ENCODE data around the gene UROC1. TPM values are rescaled to one million over a fixed set of nuclear protein-coding genes. Genes with fewer than 3 reads are reported as not detected.

The UROC1 gene
- total RNA-seq, 2 donors from 2014 or later = not detected

DNA sequence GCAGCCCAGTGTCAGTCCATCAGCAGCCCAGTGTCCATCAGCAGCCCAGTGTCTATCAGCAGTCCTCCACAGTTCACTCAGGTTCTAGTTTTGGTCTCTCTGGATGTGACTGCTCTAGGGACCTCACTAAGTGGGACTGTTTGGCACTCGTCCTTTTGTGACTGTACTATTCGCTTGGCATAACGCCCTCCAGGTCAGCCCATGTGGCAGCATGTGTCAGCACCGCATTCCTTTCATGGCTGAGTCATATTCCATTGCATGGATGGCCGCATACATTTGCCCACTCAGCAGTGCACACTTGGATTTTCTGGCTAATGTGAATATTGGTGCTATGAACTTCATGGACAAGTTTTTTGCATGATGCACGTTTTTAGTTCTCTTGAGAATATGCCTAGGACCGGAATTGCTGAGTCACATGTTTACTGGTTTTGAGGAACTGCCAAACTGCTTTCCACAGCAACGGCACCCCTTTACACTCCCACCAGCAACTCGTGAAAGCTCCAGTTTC, 22.8 kb upstream of the UROC1 start:
- H3K27ac ChIP-seq = no peak overlapping the region
- no peak overlapping the region for H3K4me3 ChIP-seq
- WGBS, 2 donors = 35 to 36% methylated on average over 9 of the region's 9 CpGs
- ATAC-seq = no peak
- intact Hi-C loops (cut with DNase I) = no loop called here
- no peaks in the 10 kb centered on the region for H3K27me3 ChIP-seq
- no peaks in the 10 kb centered on the region for H3K4me1 ChIP-seq
- H3K9me3 ChIP-seq = no peaks in the 10 kb centered on the region
- TF ChIP-seq POLR2A (IDR thresholded peaks at IDR 0.05) = no peak
- TF ChIP-seq, protein P1, sequence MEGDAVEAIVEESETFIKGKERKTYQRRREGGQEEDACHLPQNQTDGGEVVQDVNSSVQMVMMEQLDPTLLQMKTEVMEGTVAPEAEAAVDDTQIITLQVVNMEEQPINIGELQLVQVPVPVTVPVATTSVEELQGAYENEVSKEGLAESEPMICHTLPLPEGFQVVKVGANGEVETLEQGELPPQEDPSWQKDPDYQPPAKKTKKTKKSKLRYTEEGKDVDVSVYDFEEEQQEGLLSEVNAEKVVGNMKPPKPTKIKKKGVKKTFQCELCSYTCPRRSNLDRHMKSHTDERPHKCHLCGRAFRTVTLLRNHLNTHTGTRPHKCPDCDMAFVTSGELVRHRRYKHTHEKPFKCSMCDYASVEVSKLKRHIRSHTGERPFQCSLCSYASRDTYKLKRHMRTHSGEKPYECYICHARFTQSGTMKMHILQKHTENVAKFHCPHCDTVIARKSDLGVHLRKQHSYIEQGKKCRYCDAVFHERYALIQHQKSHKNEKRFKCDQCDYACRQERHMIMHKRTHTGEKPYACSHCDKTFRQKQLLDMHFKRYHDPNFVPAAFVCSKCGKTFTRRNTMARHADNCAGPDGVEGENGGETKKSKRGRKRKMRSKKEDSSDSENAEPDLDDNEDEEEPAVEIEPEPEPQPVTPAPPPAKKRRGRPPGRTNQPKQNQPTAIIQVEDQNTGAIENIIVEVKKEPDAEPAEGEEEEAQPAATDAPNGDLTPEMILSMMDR (IDR thresholded peaks at IDR 0.05) = no peak
- no peaks in the 10 kb centered on the region for H3K36me3 ChIP-seq (replicated peaks in 1 of 2; ENCODE audit: insufficient read depth in 1 of 2, low read depth in 2 of 2)
- DNase-seq = peak in 3 of 4 donors; percentile 11 to 60 (median 28)

DNA sequence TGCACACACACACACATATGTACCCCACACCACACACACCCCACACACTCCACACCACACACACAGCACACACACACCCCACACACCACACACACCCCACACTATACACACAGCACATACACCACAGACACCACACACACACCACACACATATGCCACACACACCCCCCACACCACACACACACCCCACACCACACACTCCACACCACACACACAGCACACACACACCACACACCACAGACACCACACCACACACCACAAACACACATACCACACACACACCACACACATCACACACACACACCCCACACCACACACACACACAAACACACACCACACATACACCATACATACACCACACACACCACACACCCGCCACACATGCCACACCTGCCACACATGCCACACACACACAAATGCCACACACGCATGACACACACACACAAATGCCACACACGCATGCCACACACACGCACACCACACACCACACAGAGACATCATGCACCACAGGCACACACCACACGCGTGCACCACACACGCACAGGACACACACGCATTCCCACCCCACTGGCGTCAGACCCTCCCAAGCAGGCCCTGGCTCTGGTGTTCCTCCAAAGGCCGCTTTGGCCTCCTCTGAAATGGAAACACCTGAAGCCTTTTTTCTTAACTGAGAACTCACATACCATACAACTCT, 22.1 kb upstream of the UROC1 start:
- Histone ChIP-seq H3K36me3 (replicated peaks in 1 of 2; ENCODE audit: insufficient read depth in 1 of 2, low read depth in 2 of 2) (no peaks in the 10 kb centered on the region), H3K4me1 (no peaks in the 10 kb centered on the region), H3K4me3 (no peak overlapping the region), H3K9me3 (no peaks in the 10 kb centered on the region), H3K27ac (no peak overlapping the region), H3K27me3 (no peaks in the 10 kb centered on the region)
- 87 to 88% methylated on average over 10 of the region's 10 CpGs for WGBS, 2 donors
- peak in 2 of 4 donors; percentile 1 to 2 for DNase-seq
- ATAC-seq = no peak
- TF ChIP-seq POLR2A (IDR thresholded peaks at IDR 0.05) = no peak
- TF ChIP-seq, protein P1 (IDR thresholded peaks at IDR 0.05) = no peak
- intact Hi-C loops (cut with DNase I) = no loop called here

DNA sequence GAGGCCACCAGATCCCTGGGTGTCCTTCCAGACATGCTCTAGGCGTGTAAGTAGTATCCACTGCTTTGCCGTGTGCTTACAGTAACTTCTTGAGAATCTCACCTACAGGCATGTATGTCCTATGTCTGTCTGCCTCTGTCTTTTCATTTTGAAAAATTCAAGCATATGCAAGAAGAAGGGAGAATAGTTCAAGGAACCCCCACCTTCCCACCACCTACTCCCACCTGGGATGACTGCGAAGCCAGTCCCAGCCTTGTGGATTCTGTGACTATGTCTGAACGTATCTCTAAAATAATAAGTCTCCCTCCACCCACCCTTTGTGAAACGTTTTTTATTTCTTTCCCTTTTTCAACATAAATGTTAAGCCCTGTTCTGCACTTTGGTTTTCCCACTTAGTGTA, 21.4 kb upstream of the UROC1 start:
- DNase-seq (peak in 1 of 4 donors; percentile 1), ATAC-seq (no peak)
- Histone ChIP-seq H3K27ac (no peak overlapping the region), H3K4me1 (no peaks in the 10 kb centered on the region), H3K9me3 (no peaks in the 10 kb centered on the region), H3K27me3 (no peaks in the 10 kb centered on the region), H3K4me3 (no peak overlapping the region), H3K36me3 (replicated peaks in 1 of 2; ENCODE audit: insufficient read depth in 1 of 2, low read depth in 2 of 2) (no peaks in the 10 kb centered on the region)
- no peak for TF ChIP-seq POLR2A (IDR thresholded peaks at IDR 0.05)
- TF ChIP-seq, protein P1 (IDR thresholded peaks at IDR 0.05) = no peak
- intact Hi-C loops (cut with DNase I) = no loop called here
- 41 to 43% methylated on average over 5 of the region's 5 CpGs for WGBS, 2 donors

DNA sequence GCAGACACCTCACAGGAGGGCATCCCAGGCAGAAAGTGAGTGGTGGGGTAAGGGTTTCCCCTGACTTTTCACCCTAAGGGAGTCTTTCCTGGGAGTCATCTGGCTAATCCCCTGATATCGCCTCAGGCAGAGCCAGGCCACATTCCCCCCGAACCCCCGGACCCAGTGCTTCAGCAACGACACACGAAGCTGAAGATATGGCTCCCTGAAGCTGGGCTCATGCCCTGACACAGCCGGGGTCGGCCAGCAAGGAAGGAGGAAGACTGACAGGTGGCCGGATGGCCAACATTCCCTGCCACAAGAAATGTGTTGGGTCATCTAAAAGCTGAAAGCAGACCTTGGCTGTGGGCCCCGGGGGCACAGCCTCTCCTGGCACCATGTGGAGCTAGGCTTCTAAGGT, 20.7 kb upstream of the UROC1 start:
- WGBS, 2 donors = 20 to 64% methylated on average over 1 to 7 of the region's 9 CpGs
- H3K4me3 ChIP-seq = no peak overlapping the region
- DNase-seq (peak in 1 of 4 donors; percentile 3), ATAC-seq (no peak)
- intact Hi-C loops (cut with DNase I) = no loop called here
- TF ChIP-seq, protein P1 (IDR thresholded peaks at IDR 0.05) = no peak
- no peak for TF ChIP-seq POLR2A (IDR thresholded peaks at IDR 0.05)
- no peaks in the 10 kb centered on the region for H3K27me3 ChIP-seq
- no peaks in the 10 kb centered on the region for H3K9me3 ChIP-seq
- H3K4me1 ChIP-seq = no peaks in the 10 kb centered on the region
- H3K27ac ChIP-seq = no peak overlapping the region
- H3K36me3 ChIP-seq (replicated peaks in 1 of 2; ENCODE audit: insufficient read depth in 1 of 2, low read depth in 2 of 2) = no peaks in the 10 kb centered on the region

Measured in body of pancreas (tissue), 4 donors.